ENCODE data around the gene ADI1. TPM values are rescaled to one million over a fixed set of nuclear protein-coding genes. Genes with fewer than 3 reads are reported as not detected.

ADI1 gene
- total RNA-seq, 2 donors from 2014 or later: 24.1 to 26.4 TPM

Other genes starting within 250 kb of the ADI1 start
- 10 to 100 TPM; 34.5 to 35.1 TPM for gene EIPR1, start 141.7 kb downstream of the ADI1 start, total RNA-seq
- gene TRAPPC12, start 139.8 kb downstream of the ADI1 start, total RNA-seq: 10 to 100 TPM; 85.4 to 86.0 TPM
- 10 to 100 TPM; 23.4 to 24.1 TPM for gene RNASEH1, start 38.8 kb upstream of the ADI1 start, total RNA-seq
- gene RPS7, start 55.7 kb upstream of the ADI1 start, total RNA-seq: 1,000 to 10,000 TPM; 1,606 to 1,760 TPM
- under 1 TPM; 0.21 to 0.41 TPM for gene COLEC11, start 75.6 kb upstream of the ADI1 start, total RNA-seq
- gene ALLC, start 138.7 kb upstream of the ADI1 start, total RNA-seq: not detected
- not detected for gene DCDC2C, start 184.0 kb upstream of the ADI1 start, total RNA-seq